A549 (cell line): ENCODE data around the gene ATG10. TPM values are rescaled to one million over a fixed set of nuclear protein-coding genes. Genes with fewer than 3 reads are reported as not detected.
A peak's percentile ranks its signal among the peaks of the same experiment; 100 is the strongest.

Experiments
- ATAC-seq, 2 experiments: fragments of 200-7000 bp in 1 of 2; fragments of >200 bp in 1 of 2; cut with Nextera tagmentation in 1 of 2; cut with Tn5 transposase in 1 of 2; 3 replicates each; pipeline versions ENCODE4 v1.8.0 to v1.9.1; 2018 to 2020; ENCODE audit warnings: mild to moderate bottlenecking in 1 of 2, moderate library complexity in 1 of 2
- CTCF ChIA-PET: fragments of 300-600 bp; sonication (Branson Sonifier 250); formaldehyde crosslinking; extraction: SDS; loops from one replicate; lab custom pipeline; 2021; ENCODE audit warnings: antibody characterized with exemption, inconsistent platforms; lab: Yijun Ruan, JAX
- POLR2A ChIA-PET: fragments of 350-600 bp; formaldehyde crosslinking; extraction: SDS; loops from one replicate; lab custom pipeline; 2021; ENCODE audit warnings: antibody characterized with exemption, inconsistent platforms; lab: Yijun Ruan, JAX
- DNase-seq, 2 experiments: peaks; one replicate each; pipeline versions ENCODE4 v3.0.0 to v3.0.0-alpha.2; 2011 to 2016; ENCODE audit warnings: low read depth in 1 of 2, low spot score in 1 of 2
- FAIRE-seq: peaks from 2 replicates; lab custom pipeline; 2011; peaks lifted over from hg19 to GRCh38; lab: Jason Lieb, UNC
- H3K27ac ChIP-seq, 2 experiments: fragments of >200 bp; sonication (Bioruptor Twin); formaldehyde crosslinking; 3 replicates each; pipeline ENCODE4 v1.5.1; 2016 to 2017
- H3K4me1 ChIP-seq: fragments of >200 bp; sonication (Bioruptor Twin); formaldehyde crosslinking; 3 replicates; pipeline ENCODE4 v1.6.1; 2016
- H3K4me2 ChIP-seq: fragments of >200 bp; sonication (Bioruptor Twin); formaldehyde crosslinking; 3 replicates; pipeline ENCODE4 v1.6.1; 2016
- H3K4me3 ChIP-seq: fragments of >200 bp; sonication (Bioruptor Twin); formaldehyde crosslinking; 3 replicates; pipeline ENCODE4 v1.5.1; 2016
- H3K9me3 ChIP-seq: fragments of >200 bp; sonication (Bioruptor Twin); formaldehyde crosslinking; 3 replicates; pipeline ENCODE4 v1.6.1; 2016
- CBX8 ChIP-seq: fragments of 200-600 bp; sonication (generic); IDR thresholded peaks from 2 replicates; pipeline ENCODE4 v1.6.1; 2016
- CHD2 ChIP-seq: fragments of 150-350 bp; IDR thresholded peaks from 2 replicates; pipeline ENCODE4 v1.6.1; 2014; ENCODE audit warnings: low read length; ENCODE audit not compliant: partially characterized antibody
- CHD4 ChIP-seq: fragments of 200-600 bp; sonication (generic); IDR thresholded peaks from 2 replicates; pipeline ENCODE4 v1.6.1; 2016; ENCODE audit warnings: antibody characterized with exemption, mild to moderate bottlenecking, borderline replicate concordance
- FOSL2 ChIP-seq, 2 experiments: fragments of 450-650 bp in 1 of 2; fragments of >200 bp in 1 of 2; sonication (Bioruptor Twin) in 1 of 2; formaldehyde crosslinking; IDR thresholded peaks; 2 replicates each; pipeline versions ENCODE4 v1.5.0 to v1.6.1; 2016 to 2020; ENCODE audit warnings: mild to moderate bottlenecking in 1 of 2, moderate library complexity in 1 of 2
- GATA3 ChIP-seq: IDR thresholded peaks from 2 replicates; pipeline ENCODE4 v1.6.1; 2012; ENCODE audit warnings: borderline replicate concordance
- HDAC2 ChIP-seq: fragments of 200-600 bp; sonication (generic); IDR thresholded peaks from 2 replicates; pipeline ENCODE4 v1.6.1; 2016
- HOXA7 ChIP-seq: fragments of 250-450 bp; sonication (Bioruptor Pico); IDR thresholded peaks from 2 replicates; pipeline ENCODE4 v1.5.0; 2020; ENCODE audit warnings: mild to moderate bottlenecking, moderate library complexity
- HOXB13 ChIP-seq: fragments of 250-450 bp; sonication (Bioruptor Pico); IDR thresholded peaks from 2 replicates; pipeline ENCODE4 v1.5.0; 2020; ENCODE audit warnings: low read depth, mild to moderate bottlenecking, moderate library complexity
- JUN ChIP-seq, 2 experiments: fragments of >200 bp; sonication (Bioruptor Twin); formaldehyde crosslinking; IDR thresholded peaks; 2 replicates in 1 of 2; 3 replicates in 1 of 2; pipeline ENCODE4 v1.6.1; 2016 to 2017
- MYC ChIP-seq: IDR thresholded peaks from 2 replicates; pipeline ENCODE4 v1.6.1; 2012; ENCODE audit warnings: mild to moderate bottlenecking, inconsistent platforms, low read length, improper control_type of control experiment, borderline replicate concordance
- PHF8 ChIP-seq: fragments of 200-600 bp; sonication (generic); IDR thresholded peaks from 2 replicates; pipeline ENCODE4 v1.6.1; 2016; ENCODE audit warnings: low read depth, mild to moderate bottlenecking, antibody characterized with exemption, moderate library complexity, borderline replicate concordance
- POLR2A ChIP-seq: IDR thresholded peaks from 2 replicates; pipeline ENCODE4 v1.6.1; 2012; ENCODE audit warnings: mild to moderate bottlenecking, low read length
- POLR2AphosphoS2 ChIP-seq: conservative IDR thresholded peaks from 2 replicates; pipeline ENCODE4 v1.6.1; 2012; ENCODE audit warnings: low read length, improper control_type of control experiment, inconsistent platforms
- RARB ChIP-seq: fragments of 250-450 bp; sonication (Bioruptor Pico); IDR thresholded peaks from 2 replicates; pipeline ENCODE4 v1.8.0; 2021; ENCODE audit warnings: mild to moderate bottlenecking, moderate library complexity
- RCOR1 ChIP-seq: fragments of 150-350 bp; IDR thresholded peaks from 2 replicates; pipeline ENCODE4 v1.6.1; 2014; ENCODE audit warnings: antibody characterized with exemption, low read length, low read depth
- TFCP2L1 ChIP-seq: fragments of 250-450 bp; sonication (Bioruptor Pico); IDR thresholded peaks from 2 replicates; pipeline ENCODE4 v1.5.0; 2021; ENCODE audit warnings: mild to moderate bottlenecking
- TP53 ChIP-seq: fragments of 250-450 bp; sonication (Bioruptor Pico); IDR thresholded peaks from 2 replicates; pipeline ENCODE4 v1.5.0; 2021; ENCODE audit warnings: mild to moderate bottlenecking, moderate library complexity
- ZNF302 ChIP-seq: fragments of 250-450 bp; sonication (Bioruptor Pico); IDR thresholded peaks from 2 replicates; pipeline ENCODE4 v1.9.0; 2021; ENCODE audit warnings: inconsistent platforms, mild to moderate bottlenecking, moderate library complexity
- ZSCAN20 ChIP-seq: fragments of 250-450 bp; sonication (Bioruptor Pico); IDR thresholded peaks from 2 replicates; pipeline ENCODE4 v1.8.0; 2022; ENCODE audit warnings: mild to moderate bottlenecking, moderate library complexity
- WGBS: methylation state at CpG from one replicate; pipeline ENCODE4 v1.1.6; 2017; ENCODE audit errors: missing lambda C conversion rate; 5-methylcytosine and 5-hydroxymethylcytosine counted together
- polyA plus RNA-seq, 4 experiments: library from polyadenylated mRNA; depleted of rRNA in 3 of 4; stranded (reverse); fragments of >200 nt; fragmentation: RNase III in 1 of 4; extraction: RNeasy Plus Mini Kit Qiagen cat#74134 plus additional on column Dnase treatment in 1 of 4; gene quantifications; 2 replicates in 3 of 4; 3 replicates in 1 of 4; pipeline ENCODE4 v1.2.3, GENCODE V29; 2011 to 2017
- TF ChIP-seq, protein P1 (sequence below): fragments of 250-450 bp; sonication (Bioruptor Pico); IDR thresholded peaks from 2 replicates; pipeline ENCODE4 v1.5.0; 2021; ENCODE audit warnings: mild to moderate bottlenecking, moderate library complexity, borderline replicate concordance
- TF ChIP-seq, protein P2 (sequence below): fragments of >200 bp; sonication (Bioruptor Twin); formaldehyde crosslinking; IDR thresholded peaks from 3 replicates; pipeline ENCODE4 v1.6.1; 2016
- TF ChIP-seq, protein P3 (sequence below): IDR thresholded peaks from 2 replicates; pipeline ENCODE4 v1.6.1; 2012

The ATG10 gene
- polyA plus RNA-seq, 2 of the 4 experiments (the other 2 are of a cell fraction): 12.7 to 17.9 TPM

DNA sequence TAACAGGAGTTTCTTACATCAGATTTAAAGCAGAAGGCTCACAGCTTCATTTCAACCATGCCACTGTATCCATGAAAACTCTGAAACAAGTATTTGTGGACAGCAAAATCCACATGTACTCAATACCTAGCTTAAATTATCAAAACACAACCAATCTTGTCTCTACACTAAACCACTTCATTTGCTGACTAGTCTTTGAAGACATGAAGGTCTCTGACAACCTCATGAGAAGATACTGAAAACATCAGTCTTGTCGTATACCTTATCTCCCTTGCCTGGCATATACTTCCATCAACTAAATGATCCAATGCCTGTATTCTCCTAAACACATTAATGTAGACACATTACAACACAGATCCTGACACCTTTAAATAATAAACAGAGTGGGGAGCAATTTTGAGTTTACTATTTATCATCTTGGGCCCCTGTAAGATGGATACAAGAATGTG, 303.4 kb downstream of the ATG10 start (continued):
- no peak for TF ChIP-seq HOXB13 (CRISPR knock-in tag)
- TF ChIP-seq, protein P1, sequence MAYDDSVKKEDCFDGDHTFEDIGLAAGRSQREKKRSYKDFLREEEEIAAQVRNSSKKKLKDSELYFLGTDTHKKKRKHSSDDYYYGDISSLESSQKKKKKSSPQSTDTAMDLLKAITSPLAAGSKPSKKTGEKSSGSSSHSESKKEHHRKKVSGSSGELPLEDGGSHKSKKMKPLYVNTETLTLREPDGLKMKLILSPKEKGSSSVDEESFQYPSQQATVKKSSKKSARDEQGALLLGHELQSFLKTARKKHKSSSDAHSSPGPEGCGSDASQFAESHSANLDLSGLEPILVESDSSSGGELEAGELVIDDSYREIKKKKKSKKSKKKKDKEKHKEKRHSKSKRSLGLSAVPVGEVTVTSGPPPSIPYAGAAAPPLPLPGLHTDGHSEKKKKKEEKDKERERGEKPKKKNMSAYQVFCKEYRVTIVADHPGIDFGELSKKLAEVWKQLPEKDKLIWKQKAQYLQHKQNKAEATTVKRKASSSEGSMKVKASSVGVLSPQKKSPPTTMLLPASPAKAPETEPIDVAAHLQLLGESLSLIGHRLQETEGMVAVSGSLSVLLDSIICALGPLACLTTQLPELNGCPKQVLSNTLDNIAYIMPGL (CRISPR knock-in tag): peak; percentile 71; the same call in 1 of the 2 replicates

GRCh38 chr5:82276800-82277612, 305.2 kb downstream of the ATG10 start:
- CTCF ChIA-PET: no interaction called here
- 44% methylated on average over 11 of the region's 11 CpGs for WGBS
- ATAC-seq (no peak), FAIRE-seq (no peak), DNase-seq (no peak)
- peak overlapping the region; percentile 85 for H3K4me2 ChIP-seq
- no peak for TF ChIP-seq CHD4
- H3K9me3 ChIP-seq: no peaks in the 10 kb centered on the region
- POLR2A ChIA-PET: interaction anchor here (0.5 to 0.7 kb wide), 2 partner anchors 508 to 944 kb away, joined by 4 to 8 read pairs; no protein-coding TSS in a partner anchor
- peak overlapping the region; percentile 96 for H3K27ac ChIP-seq
- H3K4me3 ChIP-seq: peak overlapping the region; percentile 82
- H3K4me1 ChIP-seq: peaks cover 19% of the 10 kb centered on the region; the same call in 2 of the 3 replicates

- H3K9me3 ChIP-seq: no peaks in the 10 kb centered on the region
- POLR2A ChIA-PET: interaction anchor here (0.5 to 0.7 kb wide), 2 partner anchors 509 to 944 kb away, joined by 4 to 8 read pairs; no protein-coding TSS in a partner anchor
- H3K4me1 ChIP-seq: peaks cover 19% of the 10 kb centered on the region; the same call in 2 of the 3 replicates
- peak in 1 of 2 experiments; percentile 3; a peak in 3 of 6 replicates for ATAC-seq
- H3K27ac ChIP-seq: peak overlapping the region; percentile 96
- peak overlapping the region; percentile 85 for H3K4me2 ChIP-seq
- FAIRE-seq: no peak
- no peak for TF ChIP-seq RCOR1
- 0 out of 2 replicates have a peak, but pooled peaks have one; percentile 53 for TF ChIP-seq RARB
- no peak for TF ChIP-seq ZSCAN20
- under 1% methylated on average over 15 of the region's 15 CpGs for WGBS
- CTCF ChIA-PET: no interaction called here
- no peak for DNase-seq
- peak overlapping the region; percentile 82 for H3K4me3 ChIP-seq
These were observed 305.8 kb downstream of the ATG10 start for GRCh38 chr5:82277613-82277986.

DNA sequence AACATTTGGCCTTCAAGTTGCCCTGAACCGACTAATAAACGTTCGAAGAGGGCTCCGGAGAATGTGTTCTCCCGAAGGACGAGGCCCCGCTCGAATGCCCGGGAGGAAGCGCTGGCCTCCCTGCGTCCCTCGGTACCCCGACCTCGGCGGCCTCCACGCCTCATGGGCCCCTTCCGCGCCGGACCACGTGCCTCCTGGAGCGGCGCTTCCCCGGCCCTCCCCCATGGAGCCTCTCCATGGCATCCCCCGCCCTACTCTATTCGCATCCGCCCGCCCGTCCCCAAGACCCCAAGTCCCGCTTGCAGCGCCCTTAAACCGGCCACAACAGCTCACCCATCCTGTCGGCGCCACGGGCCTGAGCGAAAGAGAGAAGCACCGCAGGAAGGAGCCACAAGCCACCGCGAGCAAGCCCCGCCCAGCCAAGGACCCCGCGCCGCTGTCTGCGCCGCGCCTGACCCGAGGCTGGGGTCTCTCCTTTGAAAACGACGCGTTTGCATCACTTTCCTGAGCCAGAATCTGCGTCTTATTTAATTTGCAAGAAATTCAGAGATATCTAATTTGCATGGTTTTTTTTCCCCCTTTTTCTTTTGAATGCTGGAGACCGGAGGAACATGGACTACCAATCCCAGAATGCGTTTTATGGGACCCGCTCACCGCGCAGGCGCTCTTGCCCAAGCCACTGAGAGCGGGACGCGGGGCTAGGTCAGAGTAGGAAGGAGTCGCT, 306.3 kb downstream of the ATG10 start, which contains the start of gene RPS23:
Gene RPS23, minus strand, starts transcription at position 368 of the 724 bp plus-strand sequence. Its CDS starts 31 bp downstream, at position 337.
- Histone ChIP-seq H3K4me3 (peak within 1 kb of the TSS; percentile 82), H3K9me3 (no peaks in the 10 kb centered on the region), H3K27ac (peak within 1 kb of the TSS; percentile 96), H3K4me2 (peak within 1 kb of the TSS; percentile 85), H3K4me1 (peaks cover 19% of the 10 kb centered on the region; the same call in 2 of the 3 replicates)
- peak; percentile 92 for TF ChIP-seq TP53 (CRISPR knock-in tag)
- TF ChIP-seq HOXA7: peak; percentile 75; the same call in 1 of the 2 replicates
- TF ChIP-seq ZNF302 (CRISPR knock-in tag): no peak
- TF ChIP-seq POLR2A: peak; percentile 76
- TF ChIP-seq POLR2AphosphoS2: no peak
- no peak for TF ChIP-seq GATA3
- 0 out of 2 replicates have a peak, but pooled peaks have one; percentile 7 for TF ChIP-seq RARB
- peak; percentile 99 for TF ChIP-seq PHF8
- peak; percentile 91 for TF ChIP-seq MYC
- no peak for TF ChIP-seq CBX8
- TF ChIP-seq, protein P2, sequence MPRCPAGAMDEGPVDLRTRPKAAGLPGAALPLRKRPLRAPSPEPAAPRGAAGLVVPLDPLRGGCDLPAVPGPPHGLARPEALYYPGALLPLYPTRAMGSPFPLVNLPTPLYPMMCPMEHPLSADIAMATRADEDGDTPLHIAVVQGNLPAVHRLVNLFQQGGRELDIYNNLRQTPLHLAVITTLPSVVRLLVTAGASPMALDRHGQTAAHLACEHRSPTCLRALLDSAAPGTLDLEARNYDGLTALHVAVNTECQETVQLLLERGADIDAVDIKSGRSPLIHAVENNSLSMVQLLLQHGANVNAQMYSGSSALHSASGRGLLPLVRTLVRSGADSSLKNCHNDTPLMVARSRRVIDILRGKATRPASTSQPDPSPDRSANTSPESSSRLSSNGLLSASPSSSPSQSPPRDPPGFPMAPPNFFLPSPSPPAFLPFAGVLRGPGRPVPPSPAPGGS: peak; percentile 95
- TF ChIP-seq CHD2: peak; percentile 20
- 0 out of 2 replicates have a peak, but pooled peaks have one; percentile 36 for TF ChIP-seq HOXB13 (CRISPR knock-in tag)
- peak; percentile 77; the same call in 1 of the 2 replicates for TF ChIP-seq TFCP2L1 (CRISPR knock-in tag)
- no peak for TF ChIP-seq HDAC2
- TF ChIP-seq FOSL2 (IDR thresholded peaks at IDR 0.05): no peak
- 0 out of 2 replicates have a peak, but pooled peaks have one; percentile 19 for TF ChIP-seq FOSL2 (CRISPR knock-in tag; IDR thresholded peaks at IDR 0.05)
- TF ChIP-seq JUN (IDR thresholded peaks at IDR 0.05): peak; percentile 97 to 98
- TF ChIP-seq, protein P3, sequence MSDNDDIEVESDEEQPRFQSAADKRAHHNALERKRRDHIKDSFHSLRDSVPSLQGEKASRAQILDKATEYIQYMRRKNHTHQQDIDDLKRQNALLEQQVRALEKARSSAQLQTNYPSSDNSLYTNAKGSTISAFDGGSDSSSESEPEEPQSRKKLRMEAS: peak; percentile 97
- CTCF ChIA-PET: no interaction called here
- ATAC-seq: peak; percentile 86 to 93
- WGBS: under 1% methylated on average over 47 of the region's 60 CpGs
- FAIRE-seq: no peak
- DNase-seq: peak; percentile 78 to 93
- POLR2A ChIA-PET: interaction anchor here (0.6 to 0.7 kb wide), 4 partner anchors 113 to 1984 kb away, joined by 3 to 12 read pairs (median 4); no protein-coding TSS in a partner anchor
